GM13977 (cell line): ENCODE results near the gene SMAD1.

Experiments
- DNase-seq: peaks from one replicate; pipeline ENCODE4 v3.0.0; 2012; ENCODE audit warnings: low spot score
- CTCF ChIP-seq: IDR thresholded peaks from 2 replicates; pipeline ENCODE4 v1.5.1; 2012; ENCODE audit warnings: mild to moderate bottlenecking, control low read depth; ENCODE audit not compliant: insufficient read depth; ENCODE audit errors: extremely low read depth, missing control alignments
- in situ Hi-C: fragments of 300-500 bp; cut with MboI; formaldehyde crosslinking; loops from one replicate; pipeline ENCODE4 v1.12.0; 2022; ENCODE audit warnings: low sequenced_read_pairs, low pct_unique_long_range_greater_than_20kb, mixed read lengths, inconsistent platforms; ENCODE audit not compliant: unreplicated experiment

SMAD1 gene

GRCh38 chr4:145602129-145602760 lies 120.6 kb downstream of the SMAD1 start:
- TF ChIP-seq CTCF = no peak
- in situ Hi-C loops = loop anchor here (25.0 kb wide), 1 partner anchor 390 kb away; no protein-coding TSS in a partner anchor
- DNase-seq = no peak

GRCh38 chr4:145605941-145606340 lies 124.3 kb downstream of the SMAD1 start:
- in situ Hi-C loops = loop anchor here (25.0 kb wide), 1 partner anchor 394 kb away; no protein-coding TSS in a partner anchor
- no peak for DNase-seq
- no peak for TF ChIP-seq CTCF
